Aorta (tissue), 5 donors: Measurements from ENCODE around the gene LHX2. TPM values are rescaled to one million over a fixed set of nuclear protein-coding genes. Genes with fewer than 3 reads are reported as not detected.

ENCODE experiments used
- ATAC-seq: fragments of 200-7000 bp; cut with Tn5 transposase; one replicate; pipeline ENCODE4 v1.9.1; 2022; ENCODE audit warnings: moderate library complexity; ENCODE audit not compliant: low FRiP score
- DNase-seq, 2 donors: peaks; one replicate each; pipeline ENCODE4 v3.0.0-alpha.2; 2020
- H3K27ac ChIP-seq, 2 donors: one replicate each; pipeline ENCODE4 v1.5.1; 2013; ENCODE audit warnings: low read length in 2 of 2, mild to moderate bottlenecking in 2 of 2, moderate library complexity in 2 of 2, control low read depth in 1 of 2, inconsistent platforms in 1 of 2, low read depth in 1 of 2
- H3K27me3 ChIP-seq, 2 donors: one replicate each; pipeline ENCODE4 v1.6.1; 2013; ENCODE audit warnings: control low read depth in 1 of 2, low read length in 1 of 2, mild to moderate bottlenecking in 1 of 2, moderate library complexity in 1 of 2; ENCODE audit not compliant: insufficient read depth in 2 of 2, control insufficient read depth in 1 of 2
- H3K36me3 ChIP-seq, 2 donors: one replicate each; pipeline ENCODE4 v1.6.1; 2013; ENCODE audit warnings: control low read depth in 1 of 2, low read length in 1 of 2, mild to moderate bottlenecking in 1 of 2; ENCODE audit not compliant: insufficient read depth in 2 of 2, control insufficient read depth in 1 of 2
- H3K4me1 ChIP-seq, 2 donors: one replicate each; pipeline ENCODE4 v1.6.1; 2013; ENCODE audit warnings: low read length in 2 of 2, control low read depth in 1 of 2, mild to moderate bottlenecking in 1 of 2, moderate library complexity in 1 of 2; ENCODE audit not compliant: insufficient read depth in 2 of 2, control insufficient read depth in 1 of 2
- H3K4me3 ChIP-seq, 2 donors: one replicate each; pipeline ENCODE4 v1.5.1; 2013; ENCODE audit warnings: low read length in 2 of 2, control low read depth in 1 of 2, mild to moderate bottlenecking in 1 of 2
- H3K9me3 ChIP-seq: one replicate; pipeline ENCODE4 v1.6.1; 2013; ENCODE audit warnings: mild to moderate bottlenecking, low read length; ENCODE audit not compliant: control insufficient read depth
- WGBS, 2 donors: extraction: QIAGEN DNeasy Blood & Tissue Kit; methylation state at CpG; one replicate each; pipeline ENCODE4 v1.1.7; 2013; 5-methylcytosine and 5-hydroxymethylcytosine counted together
- intact Hi-C, 2 donors: fragments of 100-400 bp; cut with DNase I; formaldehyde crosslinking; loops; one replicate each; pipeline versions ENCODE4 v1.14.2 to v1.15.0; 2022
- long read RNA-seq, 2 donors: library from polyadenylated mRNA; unstranded; transcript quantifications; one replicate each; pipeline ENCODE4 v2.0.0, GENCODE V29; 2020 to 2021
- polyA plus RNA-seq, 2 donors: library from polyadenylated mRNA; stranded (reverse); fragments of 200-250 nt; gene quantifications; one replicate each; pipeline ENCODE4 v1.2.3, GENCODE V29; 2013
- total RNA-seq, 2 donors: library from RNA; stranded (reverse); fragmentation: NEBNext Ultra II Directional; extraction: Animal tissue kit (Norgen Biotek cat#: 25700); gene quantifications; one replicate each; pipeline ENCODE4 v1.2.1, GENCODE V29; 2021
- donor health status: healthy with polysubstance abuse.
- donor health status: Bipolar disorder and iron deficiency.
- donor health status: DM: no; HTN: no; CAD: no.
- donor health status: DM: no; HTN: no; CAD: no.
- donor health status: DM: yes; HTN: yes; CAD: no.

The LHX2 gene
- total RNA-seq: under 1 TPM in 1 of 2 donors, not detected in 1; 0.26 TPM
- under 1 TPM in 1 of 2 donors, not detected in 1; 0.38 TPM for polyA plus RNA-seq
- long read RNA-seq, donor 1: 0 reads
- long read RNA-seq, donor 2: 0 reads

GRCh38 chr9:124011460-124012301, at the start of gene LHX2:
Gene LHX2, plus strand, starts transcription at chr9:124011768. Its CDS starts 581 bp downstream, at chr9:124012349.
- intact Hi-C loops: no loop called here

GRCh38 chr9:123964761-123965160, 46.8 kb upstream of the LHX2 start:
- Histone ChIP-seq H3K4me1 (no peaks in the 10 kb centered on the region), H3K27ac (no peak overlapping the region), H3K9me3 (peaks cover 1% of the 10 kb centered on the region), H3K27me3 (no peaks in the 10 kb centered on the region), H3K4me3 (no peak overlapping the region), H3K36me3 (no peaks in the 10 kb centered on the region)
- no peak for DNase-seq
- whole genome bisulfite sequencing, 2 donors: 50 to 52% methylated on average over 12 of the region's 12 CpGs
- intact Hi-C loops: no loop called here
- ATAC-seq: no peak

More at GRCh38 chr9:124011460-124012301, at the start of gene LHX2:
- peak; percentile 74 for ATAC-seq
- Histone ChIP-seq H3K4me3 (no peak within 1 kb of the TSS), H3K27me3 (peaks cover 0 to 1% of the 10 kb centered on the region in 2 donors), H3K9me3 (no peaks in the 10 kb centered on the region), H3K27ac (no peak within 1 kb of the TSS), H3K4me1 (no peaks in the 10 kb centered on the region), H3K36me3 (no peaks in the 10 kb centered on the region)
- WGBS, 2 donors: 1% methylated on average over 74 to 95 of the region's 95 CpGs
- DNase-seq: peak in 1 of 2 donors; percentile 85

- H3K9me3 ChIP-seq: peaks cover 1% of the 10 kb centered on the region
- DNase-seq (no peak), ATAC-seq (no peak)
- intact Hi-C loops: no loop called here
- no peaks in the 10 kb centered on the region for H3K36me3 ChIP-seq
- no peak overlapping the region for H3K27ac ChIP-seq
- H3K4me1 ChIP-seq: no peaks in the 10 kb centered on the region
- H3K4me3 ChIP-seq: no peak overlapping the region
- H3K27me3 ChIP-seq: no peaks in the 10 kb centered on the region
- 62 to 64% methylated on average over 8 of the region's 8 CpGs for WGBS, 2 donors
Measured at GRCh38 chr9:123965801-123966686, 45.5 kb upstream of the LHX2 start.

GRCh38 chr9:123967323-123967722, 44.2 kb upstream of the LHX2 start:
- no peaks in the 10 kb centered on the region for H3K27me3 ChIP-seq
- no peak overlapping the region for H3K27ac ChIP-seq
- no peaks in the 10 kb centered on the region for H3K36me3 ChIP-seq
- no peak overlapping the region for H3K4me3 ChIP-seq
- no peak for DNase-seq
- ATAC-seq: no peak
- H3K9me3 ChIP-seq: peaks cover 1% of the 10 kb centered on the region
- intact Hi-C loops: no loop called here
- H3K4me1 ChIP-seq: no peaks in the 10 kb centered on the region

- H3K9me3 ChIP-seq: no peaks in the 10 kb centered on the region
- DNase-seq (no peak), ATAC-seq (no peak)
- no peaks in the 10 kb centered on the region for H3K36me3 ChIP-seq
- H3K4me1 ChIP-seq: no peaks in the 10 kb centered on the region
- no peak overlapping the region for H3K4me3 ChIP-seq
- H3K27ac ChIP-seq: no peak overlapping the region
- 97% methylated on average over 8 of the region's 8 CpGs for WGBS, 2 donors
- intact Hi-C loops: no loop called here
- no peaks in the 10 kb centered on the region for H3K27me3 ChIP-seq
Measured at GRCh38 chr9:123972618-123973017, 39.0 kb upstream of the LHX2 start.

GRCh38 chr9:123973590-123974223, 37.9 kb upstream of the LHX2 start:
- Histone ChIP-seq H3K4me1 (no peaks in the 10 kb centered on the region), H3K4me3 (no peak overlapping the region), H3K27me3 (no peaks in the 10 kb centered on the region), H3K36me3 (no peaks in the 10 kb centered on the region), H3K27ac (no peak overlapping the region), H3K9me3 (no peaks in the 10 kb centered on the region)
- no peak for DNase-seq
- no peak for ATAC-seq
- intact Hi-C loops: no loop called here
- WGBS, 2 donors: 86 to 94% methylated on average over 9 of the region's 9 CpGs

GRCh38 chr9:123974471-123974870, 37.1 kb upstream of the LHX2 start:
- no peak overlapping the region for H3K27ac ChIP-seq
- no peaks in the 10 kb centered on the region for H3K4me1 ChIP-seq
- ATAC-seq (no peak), DNase-seq (no peak)
- H3K4me3 ChIP-seq: no peak overlapping the region
- no peaks in the 10 kb centered on the region for H3K27me3 ChIP-seq
- intact Hi-C loops: no loop called here
- no peaks in the 10 kb centered on the region for H3K36me3 ChIP-seq
- 75 to 79% methylated on average over 12 of the region's 12 CpGs for WGBS, 2 donors
- H3K9me3 ChIP-seq: no peaks in the 10 kb centered on the region

- ATAC-seq: no peak
- Histone ChIP-seq H3K36me3 (no peaks in the 10 kb centered on the region), H3K27ac (no peak overlapping the region), H3K4me3 (no peak overlapping the region), H3K9me3 (no peaks in the 10 kb centered on the region), H3K4me1 (no peaks in the 10 kb centered on the region), H3K27me3 (no peaks in the 10 kb centered on the region)
- 35 to 36% methylated on average over 3 of the region's 3 CpGs for WGBS, 2 donors
- no peak for DNase-seq
- intact Hi-C loops: no loop called here
Measured at GRCh38 chr9:123975871-123976270, 35.7 kb upstream of the LHX2 start.
